ENCODE measurements around the gene LYG1. TPM values are rescaled to one million over a fixed set of nuclear protein-coding genes. Genes with fewer than 3 reads are reported as not detected.

Gene LYG1
- total and polyA plus RNA-seq, 9 of the 15 experiments (the other 6 are each of a cell fraction or from before 2014, with no cell fraction given), result 0.64 to 2.6 (median 1.2) TPM

DNA sequence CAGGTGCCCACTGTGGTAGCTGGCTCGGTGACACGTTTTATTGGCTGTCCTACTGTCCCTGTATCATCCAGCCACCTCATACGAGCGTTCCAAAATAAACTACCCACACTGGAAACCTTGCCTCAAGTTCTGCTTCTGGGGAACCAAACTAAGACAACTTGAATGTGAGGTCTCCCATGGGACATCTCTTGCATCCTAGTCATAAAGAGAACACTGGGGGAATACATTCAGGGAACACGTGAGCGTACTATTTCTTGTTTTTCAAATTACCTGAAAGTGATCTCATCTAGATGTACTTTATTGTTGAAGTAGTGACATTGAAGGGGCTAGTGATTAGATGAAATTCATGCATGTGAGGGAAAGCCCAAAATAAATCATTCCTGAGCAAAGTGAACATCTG lies 60.6 kb downstream of the LYG1 start:
- in situ Hi-C loops (cut with MboI) (no loop called here), intact Hi-C loops (cut with micrococcal nuclease) (no loop called here)
- ChIA-PET POLR2A (interaction anchor here (0.9 kb wide), 1 partner anchor 9 kb away, joined by 4 read pairs; no protein-coding TSS in a partner anchor), CTCF (ENCODE audit: low intra/inter-chr PET ratio) (no interaction called here)
- Histone ChIP-seq H3K9me3 (replicated peaks; ENCODE audit: control insufficient read depth, insufficient read depth, low read depth, low read length) (no peaks in the 10 kb centered on the region), H3K27me3 (ENCODE audit: control insufficient read depth in 2 of 2, insufficient read depth in 2 of 2, low read length in 2 of 2) (no peaks in the 10 kb centered on the region), H3K4me1 (replicated peaks in 1 of 2; ENCODE audit: control insufficient read depth in 2 of 2, insufficient read depth in 2 of 2, low read length in 2 of 2) (peaks cover 0 to 7% of the 10 kb centered on the region in 2 experiments; a peak in 2 of 5 replicates), H4K20me1 (replicated peaks; ENCODE audit: control insufficient read depth, insufficient read depth, low read length) (no peaks in the 10 kb centered on the region), H3K9ac (ENCODE audit: insufficient read depth in 1 of 2, low read depth in 2 of 2, low read length in 2 of 2) (no peak overlapping the region), H2AFZ (ENCODE audit: low read depth, low read length) (no peak overlapping the region), H3K4me2 (ENCODE audit: insufficient read depth, low read length) (no peak overlapping the region), H3K9me1 (ENCODE audit: control insufficient read depth, insufficient read depth, low read length) (no peaks in the 10 kb centered on the region), H3K4me3 (no peak overlapping the region), H3K27ac (ENCODE audit: extremely low read depth, low read depth, low read length) (no peak overlapping the region), H3K79me2 (ENCODE audit: control insufficient read depth, insufficient read depth, low read length) (no peaks in the 10 kb centered on the region), H3K36me3 (ENCODE audit: control insufficient read depth, insufficient read depth, low read length) (no peaks in the 10 kb centered on the region)
- BruUV-seq (replicated peaks), result no TSS peak
- DNase-seq (ENCODE audit: extremely low read depth in 1 of 4, low spot score in 3 of 4), result no peak
- FAIRE-seq, result no peak
- no peak for ATAC-seq
- WGBS (ENCODE audit: insufficient coverage, low coverage, missing lambda C conversion rate), result 9% methylated on average over 6 of the region's 6 CpGs
- TF ChIP-seq EP400 (IDR thresholded peaks at IDR 0.05) (no peak), PTBP1 (IDR thresholded peaks at IDR 0.05; ENCODE audit: low read depth, low read length) (no peak), PHF8 (IDR thresholded peaks at IDR 0.05; ENCODE audit: borderline replicate concordance, low read length) (no peak), PYGO2 (tag; IDR thresholded peaks at IDR 0.05) (no peak), KDM2B (CRISPR knock-in tag; IDR thresholded peaks at IDR 0.05) (no peak)
- TF ChIP-seq, protein P1, sequence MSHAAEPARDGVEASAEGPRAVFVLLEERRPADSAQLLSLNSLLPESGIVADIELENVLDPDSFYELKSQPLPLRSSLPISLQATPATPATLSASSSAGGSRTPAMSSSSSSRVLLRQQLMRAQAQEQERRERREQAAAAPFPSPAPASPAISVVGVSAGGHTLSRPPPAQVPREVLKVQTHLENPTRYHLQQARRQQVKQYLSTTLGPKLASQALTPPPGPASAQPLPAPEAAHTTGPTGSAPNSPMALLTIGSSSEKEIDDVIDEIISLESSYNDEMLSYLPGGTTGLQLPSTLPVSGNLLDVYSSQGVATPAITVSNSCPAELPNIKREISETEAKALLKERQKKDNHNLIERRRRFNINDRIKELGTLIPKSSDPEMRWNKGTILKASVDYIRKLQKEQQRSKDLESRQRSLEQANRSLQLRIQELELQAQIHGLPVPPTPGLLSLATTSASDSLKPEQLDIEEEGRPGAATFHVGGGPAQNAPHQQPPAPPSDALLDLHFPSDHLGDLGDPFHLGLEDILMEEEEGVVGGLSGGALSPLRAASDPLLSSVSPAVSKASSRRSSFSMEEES (CRISPR knock-in tag; IDR thresholded peaks at IDR 0.05), result no peak
- TF ChIP-seq, protein P2, sequence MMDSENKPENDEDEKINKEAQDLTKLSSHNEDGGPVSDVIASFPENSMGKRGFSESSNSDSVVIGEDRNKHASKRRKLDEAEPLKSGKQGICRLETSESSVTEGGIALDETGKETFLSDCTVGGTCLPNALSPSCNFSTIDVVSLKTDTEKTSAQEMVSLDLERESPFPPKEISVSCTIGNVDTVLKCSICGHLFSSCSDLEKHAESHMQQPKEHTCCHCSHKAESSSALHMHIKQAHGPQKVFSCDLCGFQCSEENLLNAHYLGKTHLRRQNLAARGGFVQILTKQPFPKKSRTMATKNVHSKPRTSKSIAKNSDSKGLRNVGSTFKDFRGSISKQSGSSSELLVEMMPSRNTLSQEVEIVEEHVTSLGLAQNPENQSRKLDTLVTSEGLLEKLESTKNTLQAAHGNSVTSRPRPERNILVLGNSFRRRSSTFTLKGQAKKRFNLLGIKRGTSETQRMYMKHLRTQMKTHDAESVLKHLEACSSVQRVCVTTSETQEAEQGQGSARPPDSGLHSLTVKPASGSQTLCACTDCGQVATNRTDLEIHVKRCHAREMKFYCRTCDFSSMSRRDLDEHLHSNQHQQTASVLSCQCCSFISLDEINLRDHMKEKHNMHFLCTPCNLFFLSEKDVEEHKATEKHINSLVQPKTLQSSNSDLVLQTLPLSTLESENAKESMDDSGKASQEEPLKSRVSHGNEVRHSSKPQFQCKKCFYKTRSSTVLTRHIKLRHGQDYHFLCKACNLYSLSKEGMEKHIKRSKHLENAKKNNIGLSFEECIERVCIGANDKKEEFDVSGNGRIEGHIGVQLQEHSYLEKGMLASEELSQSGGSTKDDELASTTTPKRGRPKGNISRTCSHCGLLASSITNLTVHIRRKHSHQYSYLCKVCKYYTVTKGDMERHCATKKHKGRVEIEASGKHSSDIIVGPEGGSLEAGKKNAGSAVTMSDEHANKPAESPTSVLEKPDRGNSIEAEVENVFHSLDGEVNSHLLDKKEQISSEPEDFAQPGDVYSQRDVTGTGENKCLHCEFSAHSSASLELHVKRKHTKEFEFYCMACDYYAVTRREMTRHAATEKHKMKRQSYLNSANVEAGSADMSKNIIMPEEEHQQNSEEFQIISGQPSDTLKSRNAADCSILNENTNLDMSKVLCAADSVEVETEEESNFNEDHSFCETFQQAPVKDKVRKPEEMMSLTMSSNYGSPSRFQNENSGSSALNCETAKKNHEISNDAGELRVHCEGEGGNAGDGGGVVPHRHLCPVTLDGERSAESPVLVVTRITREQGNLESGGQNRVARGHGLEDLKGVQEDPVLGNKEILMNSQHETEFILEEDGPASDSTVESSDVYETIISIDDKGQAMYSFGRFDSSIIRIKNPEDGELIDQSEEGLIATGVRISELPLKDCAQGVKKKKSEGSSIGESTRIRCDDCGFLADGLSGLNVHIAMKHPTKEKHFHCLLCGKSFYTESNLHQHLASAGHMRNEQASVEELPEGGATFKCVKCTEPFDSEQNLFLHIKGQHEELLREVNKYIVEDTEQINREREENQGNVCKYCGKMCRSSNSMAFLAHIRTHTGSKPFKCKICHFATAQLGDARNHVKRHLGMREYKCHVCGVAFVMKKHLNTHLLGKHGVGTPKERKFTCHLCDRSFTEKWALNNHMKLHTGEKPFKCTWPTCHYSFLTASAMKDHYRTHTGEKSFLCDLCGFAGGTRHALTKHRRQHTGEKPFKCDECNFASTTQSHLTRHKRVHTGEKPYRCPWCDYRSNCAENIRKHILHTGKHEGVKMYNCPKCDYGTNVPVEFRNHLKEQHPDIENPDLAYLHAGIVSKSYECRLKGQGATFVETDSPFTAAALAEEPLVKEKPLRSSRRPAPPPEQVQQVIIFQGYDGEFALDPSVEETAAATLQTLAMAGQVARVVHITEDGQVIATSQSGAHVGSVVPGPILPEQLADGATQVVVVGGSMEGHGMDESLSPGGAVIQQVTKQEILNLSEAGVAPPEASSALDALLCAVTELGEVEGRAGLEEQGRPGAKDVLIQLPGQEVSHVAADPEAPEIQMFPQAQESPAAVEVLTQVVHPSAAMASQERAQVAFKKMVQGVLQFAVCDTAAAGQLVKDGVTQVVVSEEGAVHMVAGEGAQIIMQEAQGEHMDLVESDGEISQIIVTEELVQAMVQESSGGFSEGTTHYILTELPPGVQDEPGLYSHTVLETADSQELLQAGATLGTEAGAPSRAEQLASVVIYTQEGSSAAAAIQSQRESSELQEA (IDR thresholded peaks at IDR 0.05; ENCODE audit: low read depth), result no peak
- TF ChIP-seq, protein P3, sequence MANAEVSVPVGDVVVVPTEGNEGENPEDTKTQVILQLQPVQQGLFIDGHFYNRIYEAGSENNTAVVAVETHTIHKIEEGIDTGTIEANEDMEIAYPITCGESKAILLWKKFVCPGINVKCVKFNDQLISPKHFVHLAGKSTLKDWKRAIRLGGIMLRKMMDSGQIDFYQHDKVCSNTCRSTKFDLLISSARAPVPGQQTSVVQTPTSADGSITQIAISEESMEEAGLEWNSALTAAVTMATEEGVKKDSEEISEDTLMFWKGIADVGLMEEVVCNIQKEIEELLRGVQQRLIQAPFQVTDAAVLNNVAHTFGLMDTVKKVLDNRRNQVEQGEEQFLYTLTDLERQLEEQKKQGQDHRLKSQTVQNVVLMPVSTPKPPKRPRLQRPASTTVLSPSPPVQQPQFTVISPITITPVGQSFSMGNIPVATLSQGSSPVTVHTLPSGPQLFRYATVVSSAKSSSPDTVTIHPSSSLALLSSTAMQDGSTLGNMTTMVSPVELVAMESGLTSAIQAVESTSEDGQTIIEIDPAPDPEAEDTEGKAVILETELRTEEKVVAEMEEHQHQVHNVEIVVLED (CRISPR knock-in tag; IDR thresholded peaks at IDR 0.05), result no peak
- TF ChIP-seq, protein P4, sequence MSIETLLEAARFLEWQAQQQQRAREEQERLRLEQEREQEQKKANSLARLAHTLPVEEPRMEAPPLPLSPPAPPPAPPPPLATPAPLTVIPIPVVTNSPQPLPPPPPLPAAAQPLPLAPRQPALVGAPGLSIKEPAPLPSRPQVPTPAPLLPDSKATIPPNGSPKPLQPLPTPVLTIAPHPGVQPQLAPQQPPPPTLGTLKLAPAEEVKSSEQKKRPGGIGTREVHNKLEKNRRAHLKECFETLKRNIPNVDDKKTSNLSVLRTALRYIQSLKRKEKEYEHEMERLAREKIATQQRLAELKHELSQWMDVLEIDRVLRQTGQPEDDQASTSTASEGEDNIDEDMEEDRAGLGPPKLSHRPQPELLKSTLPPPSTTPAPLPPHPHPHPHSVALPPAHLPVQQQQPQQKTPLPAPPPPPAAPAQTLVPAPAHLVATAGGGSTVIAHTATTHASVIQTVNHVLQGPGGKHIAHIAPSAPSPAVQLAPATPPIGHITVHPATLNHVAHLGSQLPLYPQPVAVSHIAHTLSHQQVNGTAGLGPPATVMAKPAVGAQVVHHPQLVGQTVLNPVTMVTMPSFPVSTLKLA (conservative IDR thresholded peaks at IDR 0.05), result no peak
